Neural cell (in vitro differentiated cells): ENCODE results near the gene VASN. TPM values are rescaled to one million over a fixed set of nuclear protein-coding genes. Genes with fewer than 3 reads are reported as not detected.

ENCODE experiments used
- H2AFZ ChIP-seq: fragments of 200-600, 300-800 bp; sonication (generic), shearing (Covaris generic); 2 replicates; pipeline ENCODE4 v1.6.0; 2014; ENCODE audit warnings: low read depth, mild to moderate bottlenecking, antibody characterized with exemption, low read length, moderate library complexity
- H3F3A ChIP-seq: fragments of 200-600 bp; shearing (Covaris generic); 2 replicates; pipeline ENCODE4 v1.6.1; 2016; ENCODE audit warnings: mild to moderate bottlenecking, moderate library complexity, mixed read lengths, antibody characterized with exemption, low read length; ENCODE audit not compliant: insufficient read depth, poor library complexity, severe bottlenecking
- H3K27ac ChIP-seq: fragments of 200-600, 300-800 bp; sonication (generic), shearing (Covaris generic); 2 replicates; pipeline ENCODE4 v1.5.1; 2014; ENCODE audit warnings: mild to moderate bottlenecking, low read length, moderate library complexity
- H3K27me3 ChIP-seq: fragments of 300-800, 200-600 bp; sonication (generic), shearing (Covaris generic); 2 replicates; pipeline ENCODE4 v1.6.0; 2014; ENCODE audit warnings: mild to moderate bottlenecking, low read depth, low read length, moderate library complexity; ENCODE audit not compliant: insufficient read depth
- H3K36me3 ChIP-seq: fragments of 300-800, 200-600 bp; sonication (generic), shearing (Covaris generic); 2 replicates; pipeline ENCODE4 v1.5.1; 2014; ENCODE audit warnings: mild to moderate bottlenecking, antibody characterized with exemption, low read length, moderate library complexity; ENCODE audit not compliant: insufficient read depth
- H3K4me2 ChIP-seq: fragments of 300-800, 200-600 bp; sonication (generic), shearing (Covaris generic); 2 replicates; pipeline ENCODE4 v1.6.0; 2014; ENCODE audit warnings: mild to moderate bottlenecking, low read length
- H3K4me3 ChIP-seq: fragments of 300-800, 200-600 bp; sonication (generic), shearing (Covaris generic); 2 replicates; pipeline ENCODE4 v1.5.1; 2014; ENCODE audit warnings: mild to moderate bottlenecking, low read length, moderate library complexity
- H3K79me2 ChIP-seq: fragments of 200-600 bp; shearing (Covaris generic); replicated peaks from 2 replicates; pipeline ENCODE4 v1.6.0; 2014; ENCODE audit warnings: mild to moderate bottlenecking, low read length, moderate library complexity; ENCODE audit not compliant: insufficient read depth
- H3K9ac ChIP-seq: fragments of 300-800, 200-600 bp; sonication (generic), shearing (Covaris generic); 2 replicates; pipeline ENCODE4 v1.6.1; 2016; ENCODE audit warnings: mild to moderate bottlenecking, low read length, mixed read lengths
- H3K9me2 ChIP-seq: fragments of 200-600 bp; shearing (Covaris generic); 2 replicates; pipeline ENCODE4 v1.6.1; 2016; ENCODE audit warnings: mild to moderate bottlenecking, low read length, mixed read lengths; ENCODE audit not compliant: insufficient read depth
- H3K9me3 ChIP-seq: fragments of 200-600, 300-800 bp; sonication (generic), shearing (Covaris generic); 2 replicates; pipeline ENCODE4 v1.6.1; 2016; ENCODE audit warnings: mild to moderate bottlenecking, mixed run types, low read length, moderate library complexity, mixed read lengths
- H4K20me1 ChIP-seq: fragments of 200-600 bp; shearing (Covaris generic); 2 replicates; pipeline ENCODE4 v1.6.1; 2016; ENCODE audit warnings: mild to moderate bottlenecking, mixed run types; ENCODE audit not compliant: insufficient read depth
- EP300 ChIP-seq: fragments of 450-650 bp; conservative IDR thresholded peaks from 2 replicates; pipeline ENCODE4 v1.6.1; 2014; ENCODE audit warnings: antibody characterized with exemption, mild to moderate bottlenecking, moderate library complexity; ENCODE audit not compliant: poor library complexity, severe bottlenecking
- EZH2 ChIP-seq: fragments of 200-600, 300-800 bp; shearing (Covaris generic), sonication (generic); IDR thresholded peaks from 2 replicates; pipeline ENCODE4 v1.6.1; 2014; ENCODE audit warnings: antibody characterized with exemption, low read length, borderline replicate concordance, mild to moderate bottlenecking; ENCODE audit not compliant: insufficient read depth, poor library complexity, severe bottlenecking
- MXI1 ChIP-seq: fragments of 450-650 bp; conservative IDR thresholded peaks from 2 replicates; pipeline ENCODE4 v1.6.1; 2014; ENCODE audit warnings: antibody characterized with exemption, mild to moderate bottlenecking; ENCODE audit not compliant: poor library complexity, severe bottlenecking
- POLR2AphosphoS5 ChIP-seq: IDR thresholded peaks from 2 replicates; pipeline ENCODE4 v1.6.1; 2012
- RAD21 ChIP-seq: fragments of 450-650 bp; conservative IDR thresholded peaks from 2 replicates; pipeline ENCODE4 v1.6.1; 2014; ENCODE audit warnings: antibody characterized with exemption, mild to moderate bottlenecking, moderate library complexity
- SMC3 ChIP-seq: fragments of 450-650 bp; conservative IDR thresholded peaks from 2 replicates; pipeline ENCODE4 v1.6.1; 2014; ENCODE audit warnings: antibody characterized with exemption, mild to moderate bottlenecking, moderate library complexity; ENCODE audit not compliant: poor library complexity
- TAF1 ChIP-seq: IDR thresholded peaks from 2 replicates; pipeline ENCODE4 v1.6.1; 2012; ENCODE audit warnings: low read depth
- polyA plus RNA-seq: library from polyadenylated mRNA; depleted of rRNA; stranded (reverse); fragments of >200 nt; gene quantifications from 2 replicates; pipeline ENCODE4 v1.2.3, GENCODE V29; 2014
- TF ChIP-seq, protein P1 (sequence below): IDR thresholded peaks from 2 replicates; pipeline ENCODE4 v1.6.1; 2012; ENCODE audit warnings: borderline replicate concordance
- TF ChIP-seq, protein P2 (sequence below): fragments of 450-650 bp; IDR thresholded peaks from 2 replicates; pipeline ENCODE4 v1.5.1; 2014; ENCODE audit warnings: antibody characterized with exemption, mild to moderate bottlenecking, moderate library complexity; ENCODE audit not compliant: poor library complexity, severe bottlenecking

Gene VASN
- polyA plus RNA-seq, 1 donor from 2014 or later = 0.57 TPM

DNA sequence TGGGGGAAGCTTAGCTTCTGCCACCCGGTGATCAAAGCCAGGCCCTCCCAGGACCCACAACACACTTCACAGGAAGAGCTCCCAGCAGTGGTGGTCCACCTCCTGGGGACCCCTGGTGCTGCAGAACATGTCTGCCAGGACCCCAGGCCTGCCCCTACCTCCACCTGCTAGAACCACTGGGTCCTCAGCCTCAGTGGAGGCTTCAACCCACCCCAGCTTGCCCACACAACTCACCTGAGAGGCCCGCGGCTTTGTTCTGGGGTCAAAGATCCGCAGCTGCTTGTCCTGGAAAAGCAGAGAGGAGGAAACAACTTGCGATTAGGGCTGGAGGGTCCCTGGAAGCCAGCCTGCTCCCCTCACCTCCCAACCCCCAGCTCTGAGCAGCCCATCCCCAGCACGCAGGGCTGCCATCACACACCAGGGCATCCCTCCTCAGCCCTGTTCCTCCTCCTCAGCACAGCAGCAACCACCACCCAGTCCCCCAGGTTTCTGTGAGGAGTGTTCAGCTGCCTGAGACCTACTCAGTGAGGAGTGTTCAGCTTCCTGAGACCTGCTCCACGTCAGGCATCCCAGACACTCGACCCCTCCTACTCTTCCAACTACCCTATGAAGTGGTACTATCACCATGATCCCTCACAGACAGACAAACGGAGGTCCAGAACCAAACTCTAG is 23.5 kb downstream of the VASN start:
- H3K4me3 ChIP-seq = no peak overlapping the region
- no peak overlapping the region for H3K4me2 ChIP-seq
- no peaks in the 10 kb centered on the region for H3K36me3 ChIP-seq
- no peaks in the 10 kb centered on the region for H3K79me2 ChIP-seq
- no peaks in the 10 kb centered on the region for H3K9me2 ChIP-seq
- H3F3A ChIP-seq = no peaks in the 10 kb centered on the region
- no peak overlapping the region for H3K9ac ChIP-seq
- no peaks in the 10 kb centered on the region for H3K27me3 ChIP-seq
- no peaks in the 10 kb centered on the region for H3K9me3 ChIP-seq
- no peaks in the 10 kb centered on the region for H4K20me1 ChIP-seq
- H3K27ac ChIP-seq = no peak overlapping the region
- H2AFZ ChIP-seq = no peak overlapping the region
- TF ChIP-seq, protein P1, sequence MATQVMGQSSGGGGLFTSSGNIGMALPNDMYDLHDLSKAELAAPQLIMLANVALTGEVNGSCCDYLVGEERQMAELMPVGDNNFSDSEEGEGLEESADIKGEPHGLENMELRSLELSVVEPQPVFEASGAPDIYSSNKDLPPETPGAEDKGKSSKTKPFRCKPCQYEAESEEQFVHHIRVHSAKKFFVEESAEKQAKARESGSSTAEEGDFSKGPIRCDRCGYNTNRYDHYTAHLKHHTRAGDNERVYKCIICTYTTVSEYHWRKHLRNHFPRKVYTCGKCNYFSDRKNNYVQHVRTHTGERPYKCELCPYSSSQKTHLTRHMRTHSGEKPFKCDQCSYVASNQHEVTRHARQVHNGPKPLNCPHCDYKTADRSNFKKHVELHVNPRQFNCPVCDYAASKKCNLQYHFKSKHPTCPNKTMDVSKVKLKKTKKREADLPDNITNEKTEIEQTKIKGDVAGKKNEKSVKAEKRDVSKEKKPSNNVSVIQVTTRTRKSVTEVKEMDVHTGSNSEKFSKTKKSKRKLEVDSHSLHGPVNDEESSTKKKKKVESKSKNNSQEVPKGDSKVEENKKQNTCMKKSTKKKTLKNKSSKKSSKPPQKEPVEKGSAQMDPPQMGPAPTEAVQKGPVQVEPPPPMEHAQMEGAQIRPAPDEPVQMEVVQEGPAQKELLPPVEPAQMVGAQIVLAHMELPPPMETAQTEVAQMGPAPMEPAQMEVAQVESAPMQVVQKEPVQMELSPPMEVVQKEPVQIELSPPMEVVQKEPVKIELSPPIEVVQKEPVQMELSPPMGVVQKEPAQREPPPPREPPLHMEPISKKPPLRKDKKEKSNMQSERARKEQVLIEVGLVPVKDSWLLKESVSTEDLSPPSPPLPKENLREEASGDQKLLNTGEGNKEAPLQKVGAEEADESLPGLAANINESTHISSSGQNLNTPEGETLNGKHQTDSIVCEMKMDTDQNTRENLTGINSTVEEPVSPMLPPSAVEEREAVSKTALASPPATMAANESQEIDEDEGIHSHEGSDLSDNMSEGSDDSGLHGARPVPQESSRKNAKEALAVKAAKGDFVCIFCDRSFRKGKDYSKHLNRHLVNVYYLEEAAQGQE = no peak
- TF ChIP-seq TAF1 (no peak), SMC3 (no peak)

DNA sequence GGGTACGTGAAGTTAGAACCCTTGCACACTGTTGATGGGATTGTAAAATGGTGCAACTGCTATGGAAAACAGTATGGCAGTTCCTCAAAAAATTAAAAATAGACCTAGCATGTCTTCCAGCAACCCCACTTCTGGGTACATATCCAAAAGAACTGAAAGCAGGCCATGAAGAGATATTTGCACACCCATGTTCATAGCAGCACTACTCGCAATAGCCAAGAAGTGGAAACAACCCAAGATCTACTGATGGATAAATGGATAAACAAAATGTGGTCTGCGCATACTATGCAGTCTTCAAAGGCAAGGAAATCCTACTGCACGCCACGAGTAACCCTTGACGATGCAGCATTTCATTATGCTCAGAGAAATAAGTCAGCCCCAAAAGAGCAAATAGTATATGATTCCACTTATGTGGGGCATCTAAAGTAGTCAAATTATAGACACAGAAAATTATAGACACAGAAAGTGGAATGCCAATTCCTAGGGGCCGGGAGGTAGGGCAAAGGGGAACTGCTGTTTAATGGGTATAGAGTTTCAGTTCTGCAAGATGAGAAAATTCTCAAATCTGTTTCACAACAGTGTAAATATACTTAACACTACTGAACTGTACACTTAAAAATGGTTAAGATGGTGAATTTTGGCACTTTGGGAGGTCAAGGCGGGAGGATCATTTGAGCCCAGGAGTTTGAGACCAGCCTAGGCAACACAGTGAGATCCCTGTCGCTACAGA is 27.5 kb downstream of the VASN start:
- Histone ChIP-seq H4K20me1 (no peaks in the 10 kb centered on the region), H3K27me3 (no peaks in the 10 kb centered on the region), H3K4me2 (no peak overlapping the region), H2AFZ (no peak overlapping the region), H3K9me3 (no peaks in the 10 kb centered on the region), H3K79me2 (no peaks in the 10 kb centered on the region), H3K9me2 (no peaks in the 10 kb centered on the region), H3K9ac (no peak overlapping the region), H3K4me3 (no peak overlapping the region), H3F3A (no peaks in the 10 kb centered on the region), H3K36me3 (no peaks in the 10 kb centered on the region), H3K27ac (no peak overlapping the region)
- TF ChIP-seq, protein P1 = no peak
- TF ChIP-seq TAF1 (no peak), EZH2 (no peak), MXI1 (no peak), RAD21 (no peak), SMC3 (no peak), EP300 (no peak), POLR2AphosphoS5 (no peak)
- TF ChIP-seq, protein P2, sequence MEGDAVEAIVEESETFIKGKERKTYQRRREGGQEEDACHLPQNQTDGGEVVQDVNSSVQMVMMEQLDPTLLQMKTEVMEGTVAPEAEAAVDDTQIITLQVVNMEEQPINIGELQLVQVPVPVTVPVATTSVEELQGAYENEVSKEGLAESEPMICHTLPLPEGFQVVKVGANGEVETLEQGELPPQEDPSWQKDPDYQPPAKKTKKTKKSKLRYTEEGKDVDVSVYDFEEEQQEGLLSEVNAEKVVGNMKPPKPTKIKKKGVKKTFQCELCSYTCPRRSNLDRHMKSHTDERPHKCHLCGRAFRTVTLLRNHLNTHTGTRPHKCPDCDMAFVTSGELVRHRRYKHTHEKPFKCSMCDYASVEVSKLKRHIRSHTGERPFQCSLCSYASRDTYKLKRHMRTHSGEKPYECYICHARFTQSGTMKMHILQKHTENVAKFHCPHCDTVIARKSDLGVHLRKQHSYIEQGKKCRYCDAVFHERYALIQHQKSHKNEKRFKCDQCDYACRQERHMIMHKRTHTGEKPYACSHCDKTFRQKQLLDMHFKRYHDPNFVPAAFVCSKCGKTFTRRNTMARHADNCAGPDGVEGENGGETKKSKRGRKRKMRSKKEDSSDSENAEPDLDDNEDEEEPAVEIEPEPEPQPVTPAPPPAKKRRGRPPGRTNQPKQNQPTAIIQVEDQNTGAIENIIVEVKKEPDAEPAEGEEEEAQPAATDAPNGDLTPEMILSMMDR = no peak
